Right lobe of liver (tissue), 4 donors: Measurements from ENCODE around the gene ARHGEF33.

Source experiments
- CTCF ChIP-seq, 4 donors: fragments of 200-600 bp in 3 of 4; fragments of 450-650 bp in 1 of 4; IDR thresholded peaks; one replicate each; pipeline versions ENCODE4 v1.5.1 to v1.8.0; 2016 to 2022; ENCODE audit warnings: antibody characterized with exemption in 4 of 4, mild to moderate bottlenecking in 2 of 4
- POLR2A ChIP-seq: fragments of 450-650 bp; IDR thresholded peaks from one replicate; pipeline ENCODE4 v1.6.1; 2017; ENCODE audit warnings: antibody characterized with exemption, mild to moderate bottlenecking
- donor health status: DM: no; HTN: no; CAD: no.
- donor health status: DM: no; HTN: no; CAD: no.
- donor health status: DM: no; HTN: yes; CAD: no.

- TF ChIP-seq CTCF (IDR thresholded peaks at IDR 0.05) (no peak), POLR2A (no peak)
Measured at GRCh38 chr2:39023649-39024048, 134.0 kb downstream of the ARHGEF33 start.
